DOHH2 (cell line): ENCODE measurements around the gene LARP6.

Experiments
- EZH2phosphoT487 ChIP-seq: fragments of 200-600 bp; sonication (generic); IDR thresholded peaks from 2 replicates; pipeline ENCODE4 v1.6.1; 2017; ENCODE audit warnings: borderline replicate concordance, mild to moderate bottlenecking, antibody characterized with exemption, low read length, moderate library complexity, mixed read lengths
- TF ChIP-seq, protein P1 (sequence below): fragments of 200-600 bp; sonication (generic); IDR thresholded peaks from one replicate; pipeline ENCODE4 v1.5.1; 2014; ENCODE audit warnings: antibody characterized with exemption, mild to moderate bottlenecking, low read depth, low read length; ENCODE audit not compliant: poor library complexity, severe bottlenecking

DNA sequence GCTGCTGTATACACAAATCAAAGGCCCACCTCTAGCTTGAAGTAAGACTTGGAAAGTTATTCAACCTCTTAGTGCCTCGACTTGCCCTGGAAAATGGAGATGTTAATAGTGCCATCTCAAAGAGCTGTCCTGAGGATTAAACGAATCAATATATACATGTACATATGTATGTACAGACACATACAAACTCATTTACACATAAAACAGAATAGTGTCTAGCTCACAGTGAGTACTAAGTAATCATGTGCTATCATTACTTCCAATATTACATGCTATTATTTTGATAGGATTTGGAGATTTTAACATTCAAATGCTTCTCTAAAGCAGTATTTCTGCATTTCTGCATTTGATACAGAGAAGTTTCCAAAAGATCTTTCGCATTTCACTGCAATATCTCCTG is 20.5 kb downstream of the LARP6 start:
- TF ChIP-seq, protein P1, sequence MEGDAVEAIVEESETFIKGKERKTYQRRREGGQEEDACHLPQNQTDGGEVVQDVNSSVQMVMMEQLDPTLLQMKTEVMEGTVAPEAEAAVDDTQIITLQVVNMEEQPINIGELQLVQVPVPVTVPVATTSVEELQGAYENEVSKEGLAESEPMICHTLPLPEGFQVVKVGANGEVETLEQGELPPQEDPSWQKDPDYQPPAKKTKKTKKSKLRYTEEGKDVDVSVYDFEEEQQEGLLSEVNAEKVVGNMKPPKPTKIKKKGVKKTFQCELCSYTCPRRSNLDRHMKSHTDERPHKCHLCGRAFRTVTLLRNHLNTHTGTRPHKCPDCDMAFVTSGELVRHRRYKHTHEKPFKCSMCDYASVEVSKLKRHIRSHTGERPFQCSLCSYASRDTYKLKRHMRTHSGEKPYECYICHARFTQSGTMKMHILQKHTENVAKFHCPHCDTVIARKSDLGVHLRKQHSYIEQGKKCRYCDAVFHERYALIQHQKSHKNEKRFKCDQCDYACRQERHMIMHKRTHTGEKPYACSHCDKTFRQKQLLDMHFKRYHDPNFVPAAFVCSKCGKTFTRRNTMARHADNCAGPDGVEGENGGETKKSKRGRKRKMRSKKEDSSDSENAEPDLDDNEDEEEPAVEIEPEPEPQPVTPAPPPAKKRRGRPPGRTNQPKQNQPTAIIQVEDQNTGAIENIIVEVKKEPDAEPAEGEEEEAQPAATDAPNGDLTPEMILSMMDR: no peak
- no peak for TF ChIP-seq EZH2phosphoT487
